GM19397 (cell line): ENCODE results near the gene PUS7L.

ENCODE experiments used
- ATAC-seq: cut with Tn5 transposase; IDR thresholded peaks from one replicate; pipeline ENCODE4 v1.9.1; 2021; ENCODE audit warnings: mild to moderate bottlenecking, moderate library complexity; ENCODE audit not compliant: unreplicated experiment

PUS7L gene

GRCh38 chr12:43669373-43669772, 89.2 kb downstream of the PUS7L start:
- ATAC-seq: no peak
